ENCODE measurements around the gene ATRNL1.

ATRNL1 gene

GRCh38 chr10:115980470-115980869 is 887.3 kb downstream of the ATRNL1 start:
- DNase-seq: no peak

GRCh38 chr10:115981081-115981480 is 887.9 kb downstream of the ATRNL1 start:
- DNase-seq: no peak

- no peak for DNase-seq
These were observed 888.9 kb downstream of the ATRNL1 start for GRCh38 chr10:115982076-115982475.

- DNase-seq: no peak
These were observed 889.4 kb downstream of the ATRNL1 start for GRCh38 chr10:115982526-115982925.

GRCh38 chr10:115985786-115986185 is 892.6 kb downstream of the ATRNL1 start:
- no peak for DNase-seq

GRCh38 chr10:115988380-115988779 is 895.2 kb downstream of the ATRNL1 start:
- DNase-seq: no peak

GRCh38 chr10:115989621-115990020 is 896.5 kb downstream of the ATRNL1 start:
- DNase-seq: no peak

- DNase-seq: no peak
These were observed 899.2 kb downstream of the ATRNL1 start for GRCh38 chr10:115992236-115992986.

- no peak for DNase-seq
These were observed 902.9 kb downstream of the ATRNL1 start for GRCh38 chr10:115996031-115996430.

GRCh38 chr10:115998301-115998700 is 905.1 kb downstream of the ATRNL1 start:
- no peak for DNase-seq
